NCI-H2196 treated with DMSO at 0.1 percent for 48 hours (cell line): ENCODE measurements around the gene PNPLA1.

ENCODE experiments used
- DNase-seq: peaks from one replicate; lab custom pipeline; 2025; ENCODE audit not compliant: unreplicated experiment; lab: John Stamatoyannopoulos, UW

Gene PNPLA1

DNA sequence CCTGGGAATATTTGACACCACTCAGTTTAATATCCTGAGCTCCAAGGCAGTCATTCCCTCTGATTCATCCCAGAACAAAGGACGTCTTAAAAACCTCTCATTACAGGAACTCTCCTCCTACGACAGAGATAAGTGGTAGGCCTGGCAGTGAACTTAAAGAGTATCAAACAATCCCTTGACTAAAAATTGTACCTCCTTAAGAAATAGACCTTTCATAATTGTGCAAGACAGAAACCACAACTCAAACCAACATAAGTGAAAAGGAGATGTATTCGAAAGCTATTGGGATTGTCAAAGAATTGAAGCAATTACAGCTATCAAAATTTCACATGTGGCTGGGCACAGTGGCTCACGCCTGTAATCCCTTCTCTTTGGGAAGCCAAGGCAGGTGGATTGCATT is 86.0 kb downstream of the PNPLA1 start:
- no peak for DNase-seq

DNA sequence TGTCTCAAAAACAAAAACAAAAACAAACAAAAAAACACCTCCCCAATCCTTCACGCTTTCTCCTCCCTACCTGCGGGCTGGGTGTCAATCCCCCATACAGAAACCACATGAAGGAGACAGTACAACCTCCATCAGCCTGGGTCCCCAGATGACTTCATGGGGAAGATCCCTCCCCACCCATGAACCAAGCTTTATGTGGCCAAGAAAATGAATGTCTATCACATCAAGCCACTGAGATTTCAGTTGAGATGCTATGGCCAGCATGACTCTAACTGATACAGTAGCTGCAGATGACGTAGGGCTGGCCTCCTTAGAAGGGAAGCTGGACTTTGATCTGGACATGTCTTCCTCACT is 88.0 kb downstream of the PNPLA1 start:
- no peak for DNase-seq
